Stimulated activated CD8-positive, alpha-beta memory T cell treated with anti-CD3 and anti-CD28 coated beads, Interleukin-7, amount 100 ng/mL, for 4 hours (primary cell): Measurements from ENCODE around the gene AFP.

Source experiments
- DNase-seq, 2 donors: peaks; one replicate each; pipeline ENCODE4 v3.0.0-alpha.2; 2020; ENCODE audit warnings: low read depth in 2 of 2

AFP gene

GRCh38 chr4:73458184-73459047 lies 22.4 kb downstream of the AFP start:
- no peak for DNase-seq

GRCh38 chr4:73459048-73459421 lies 23.0 kb downstream of the AFP start:
- no peak for DNase-seq

GRCh38 chr4:73460913-73461522 lies 25.0 kb downstream of the AFP start:
- no peak for DNase-seq

- DNase-seq, result no peak
These were observed 32.1 kb downstream of the AFP start for GRCh38 chr4:73468170-73468569.

GRCh38 chr4:73470728-73471127 lies 34.7 kb downstream of the AFP start:
- no peak for DNase-seq

GRCh38 chr4:73477176-73477575 lies 41.2 kb downstream of the AFP start:
- DNase-seq, result no peak

- DNase-seq, result no peak
These were observed 43.3 kb downstream of the AFP start for GRCh38 chr4:73479323-73479722.

GRCh38 chr4:73481358-73481757 lies 45.3 kb downstream of the AFP start, which contains the start of gene AFM:
Gene AFM, plus strand, starts transcription at chr4:73481745. Its CDS starts 31 bp downstream, at chr4:73481776.
- DNase-seq, result no peak

GRCh38 chr4:73485085-73485484 lies 49.1 kb downstream of the AFP start:
- DNase-seq, result no peak

- no peak for DNase-seq
These were observed 49.6 kb downstream of the AFP start for GRCh38 chr4:73485596-73485995.

- DNase-seq, result no peak
These were observed 50.5 kb downstream of the AFP start for GRCh38 chr4:73486497-73486896.

- no peak for DNase-seq
These were observed 51.2 kb downstream of the AFP start for GRCh38 chr4:73487233-73487632.

- no peak for DNase-seq
These were observed 64.2 kb downstream of the AFP start for GRCh38 chr4:73499996-73500765.

- DNase-seq, result no peak
These were observed 65.7 kb downstream of the AFP start for GRCh38 chr4:73501664-73502265.

- no peak for DNase-seq
These were observed 69.5 kb downstream of the AFP start for GRCh38 chr4:73505567-73505966.
